Stimulated activated CD4-positive, alpha-beta T cell treated with anti-CD3 and anti-CD28 coated beads, Interleukin-1b, Interleukin-23, amount 100 ng/mL, for 48 hours (primary cell): ENCODE results near the gene PAX6.
"Not testable (repeated sequence)": the region's sequence is repeated elsewhere in the genome, so short reads cannot be mapped to it uniquely, and the experiment has no call there.

ENCODE experiments used
- DNase-seq: peaks from one replicate; pipeline ENCODE4 v3.0.0-alpha.2; 2020

Gene PAX6

GRCh38 chr11:31763296-31763695, 47.8 kb downstream of the PAX6 start:
- no peak for DNase-seq

GRCh38 chr11:31761636-31762035, 49.5 kb downstream of the PAX6 start:
- DNase-seq = no peak

- DNase-seq = no peak
Observed at GRCh38 chr11:31757260-31757835, 53.8 kb downstream of the PAX6 start.

GRCh38 chr11:31747581-31747980, 63.5 kb downstream of the PAX6 start:
- no peak for DNase-seq

- DNase-seq = not testable (repeated sequence)
Observed at GRCh38 chr11:31740731-31741368, 70.3 kb downstream of the PAX6 start.

DNA sequence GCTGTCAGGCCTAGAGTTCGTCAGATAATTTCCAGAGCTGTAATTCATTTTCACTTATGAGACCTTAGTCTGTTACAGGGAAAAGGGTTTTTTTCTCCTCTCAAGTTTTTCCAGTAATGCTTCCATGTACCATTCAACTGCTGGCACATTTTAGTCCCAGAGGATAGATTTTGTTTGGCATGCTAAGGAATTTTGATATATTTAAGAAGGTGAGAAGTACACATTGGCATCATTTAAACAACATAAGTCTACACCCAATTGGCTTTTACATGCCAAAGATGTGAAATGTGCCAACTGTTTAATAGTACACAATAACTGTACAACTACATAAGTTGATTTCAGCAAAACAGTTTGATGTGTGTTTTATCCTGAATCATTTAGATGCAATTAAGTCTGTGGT, 71.0 kb downstream of the PAX6 start:
- no peak for DNase-seq
